Activated naive CD8-positive, alpha-beta T cell treated with anti-CD3 and anti-CD28 coated beads, Interleukin-2, amount 50 U/mL, for 24 hours (primary cell): ENCODE data around the gene THOP1.

Experiments used
- ATAC-seq: fragments of 150-1000 bp; cut with Tn5 transposase; one replicate; pipeline ENCODE4 v1.10.0; 2021
- DNase-seq: peaks from one replicate; pipeline ENCODE4 v3.0.0; 2021
- H3K27ac Mint-ChIP-seq: one replicate; pipeline ENCODE4 v1.8.0; 2021; ENCODE audit warnings: mild to moderate bottlenecking, mixed read lengths
- H3K27me3 Mint-ChIP-seq: one replicate; pipeline ENCODE4 v1.8.0; 2021; ENCODE audit warnings: mixed read lengths
- H3K36me3 Mint-ChIP-seq: one replicate; pipeline ENCODE4 v1.8.0; 2021; ENCODE audit warnings: low read depth, mixed read lengths
- H3K4me1 Mint-ChIP-seq: one replicate; pipeline ENCODE4 v1.8.0; 2021; ENCODE audit warnings: mixed read lengths
- H3K4me3 Mint-ChIP-seq: one replicate; pipeline ENCODE4 v1.8.0; 2021; ENCODE audit warnings: mild to moderate bottlenecking, moderate library complexity, mixed read lengths
- H3K9me3 Mint-ChIP-seq: one replicate; pipeline ENCODE4 v1.8.0; 2021; ENCODE audit warnings: mixed read lengths

The THOP1 gene

DNA sequence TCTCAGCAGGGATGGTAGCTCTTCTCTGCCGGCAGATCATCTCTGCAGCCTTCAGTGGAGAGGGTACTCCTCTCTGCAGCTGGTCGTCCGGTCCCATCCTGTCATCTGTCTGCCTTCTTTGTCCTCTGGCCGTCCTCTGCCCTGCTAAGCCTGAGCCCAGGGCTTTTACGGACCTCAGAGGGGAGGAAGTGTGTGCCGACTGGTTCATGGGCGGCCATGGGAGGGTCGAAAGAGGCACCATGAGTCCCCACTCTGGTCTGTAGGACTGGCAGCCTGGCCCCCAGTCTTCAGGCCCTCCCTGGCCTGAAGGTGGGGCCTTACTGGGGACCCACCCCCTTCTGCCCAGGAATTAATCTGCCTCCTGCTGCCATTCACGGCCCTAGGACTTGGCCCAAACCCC, 38.3 kb downstream of the THOP1 start:
- peaks cover 5% of the 10 kb centered on the region for H3K4me1 Mint-ChIP-seq

DNA sequence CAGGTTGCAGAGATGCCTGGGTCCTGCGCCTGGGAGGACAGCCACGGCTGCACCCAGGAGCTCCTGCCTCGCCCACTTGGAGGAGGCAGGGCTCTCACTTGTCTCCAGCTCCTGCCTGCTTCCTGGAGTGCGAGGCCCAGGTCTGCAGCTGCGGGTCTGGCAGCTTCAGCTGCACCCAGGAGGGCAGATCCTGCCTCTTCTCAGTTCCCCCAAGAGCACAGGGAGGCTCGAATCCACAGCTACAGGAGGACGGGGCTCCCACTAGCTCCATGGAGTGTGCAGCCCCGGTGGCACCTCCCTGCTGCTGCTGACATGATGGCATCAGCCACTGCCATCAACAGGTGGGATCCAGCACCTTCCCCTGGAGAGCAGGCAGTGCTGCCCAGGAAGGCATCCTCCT, 38.8 kb downstream of the THOP1 start:
- no peak overlapping the region for H3K4me3 Mint-ChIP-seq
- DNase-seq (no peak), ATAC-seq (no peak)
- H3K4me1 Mint-ChIP-seq, result peaks cover 5% of the 10 kb centered on the region
- no peaks in the 10 kb centered on the region for H3K27me3 Mint-ChIP-seq
- peaks cover 11% of the 10 kb centered on the region for H3K9me3 Mint-ChIP-seq
- H3K27ac Mint-ChIP-seq, result no peak overlapping the region
- peaks cover 28% of the 10 kb centered on the region for H3K36me3 Mint-ChIP-seq

More for the DNA sequence above, 38.3 kb downstream of the THOP1 start:
- Mint-ChIP-seq H3K4me3 (no peak overlapping the region), H3K9me3 (peaks cover 10% of the 10 kb centered on the region), H3K27me3 (no peaks in the 10 kb centered on the region), H3K36me3 (peaks cover 24% of the 10 kb centered on the region), H3K27ac (no peak overlapping the region)
- DNase-seq (no peak), ATAC-seq (no peak)

- H3K9me3 Mint-ChIP-seq, result peaks cover 16% of the 10 kb centered on the region
- ATAC-seq (no peak), DNase-seq (no peak)
- H3K4me1 Mint-ChIP-seq, result peaks cover 2% of the 10 kb centered on the region
- peaks cover 40% of the 10 kb centered on the region for H3K36me3 Mint-ChIP-seq
- H3K4me3 Mint-ChIP-seq, result no peak overlapping the region
- no peak overlapping the region for H3K27ac Mint-ChIP-seq
- H3K27me3 Mint-ChIP-seq, result no peaks in the 10 kb centered on the region
Observed at GRCh38 chr19:2827022-2827421, 41.7 kb downstream of the THOP1 start.

- H3K4me1 Mint-ChIP-seq, result peaks cover 2% of the 10 kb centered on the region
- peaks cover 49% of the 10 kb centered on the region for H3K36me3 Mint-ChIP-seq
- no peak overlapping the region for H3K27ac Mint-ChIP-seq
- no peak for DNase-seq
- no peak for ATAC-seq
- H3K27me3 Mint-ChIP-seq, result no peaks in the 10 kb centered on the region
- no peak overlapping the region for H3K4me3 Mint-ChIP-seq
- H3K9me3 Mint-ChIP-seq, result peaks cover 19% of the 10 kb centered on the region
Observed at GRCh38 chr19:2827840-2828489, 42.7 kb downstream of the THOP1 start.

DNA sequence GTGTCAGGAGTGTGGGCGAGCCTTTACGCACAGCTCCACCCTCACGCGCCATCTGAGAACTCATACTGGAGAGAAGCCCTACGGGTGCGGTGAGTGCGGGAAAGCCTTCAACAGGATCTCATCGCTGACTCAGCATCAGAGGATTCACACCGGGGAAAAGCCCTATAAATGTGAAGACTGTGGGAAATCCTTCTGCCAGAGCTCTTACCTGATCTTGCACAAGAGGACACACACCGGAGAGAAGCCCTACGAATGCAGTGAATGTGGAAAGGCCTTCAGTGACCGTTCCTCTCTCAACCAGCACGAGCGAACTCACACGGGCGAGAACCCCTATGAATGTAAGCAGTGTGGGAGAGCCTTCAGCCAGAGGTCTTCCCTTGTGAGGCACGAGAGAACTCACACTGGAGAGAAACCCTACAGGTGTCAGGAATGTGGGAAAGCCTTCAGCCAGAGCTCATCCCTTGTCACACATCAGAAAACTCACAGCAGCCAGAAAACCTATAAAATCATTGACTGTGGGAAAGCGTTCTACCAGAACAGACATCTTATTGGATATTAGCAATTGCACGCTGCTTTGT, 49.1 kb downstream of the THOP1 start:
- no peak for DNase-seq
- Mint-ChIP-seq H3K9me3 (peaks cover 40% of the 10 kb centered on the region), H3K36me3 (peaks cover 56% of the 10 kb centered on the region), H3K27ac (no peak overlapping the region), H3K27me3 (no peaks in the 10 kb centered on the region), H3K4me1 (no peaks in the 10 kb centered on the region), H3K4me3 (no peak overlapping the region)
- no peak for ATAC-seq

GRCh38 chr19:2837430-2837829, 52.1 kb downstream of the THOP1 start:
- H3K27ac Mint-ChIP-seq, result no peak overlapping the region
- H3K27me3 Mint-ChIP-seq, result no peaks in the 10 kb centered on the region
- H3K4me3 Mint-ChIP-seq, result no peak overlapping the region
- peaks cover 36% of the 10 kb centered on the region for H3K9me3 Mint-ChIP-seq
- DNase-seq (no peak), ATAC-seq (no peak)
- peaks cover 42% of the 10 kb centered on the region for H3K36me3 Mint-ChIP-seq
- H3K4me1 Mint-ChIP-seq, result peaks cover 8% of the 10 kb centered on the region

- Mint-ChIP-seq H3K27ac (peak within 1 kb of the TSS; percentile 69), H3K4me3 (peak within 1 kb of the TSS; percentile 80), H3K36me3 (peaks cover 16% of the 10 kb centered on the region), H3K4me1 (peaks cover 19% of the 10 kb centered on the region), H3K9me3 (peaks cover 13% of the 10 kb centered on the region), H3K27me3 (no peaks in the 10 kb centered on the region)
- ATAC-seq, result peak; percentile 99
- peak; percentile 96 for DNase-seq
Observed at GRCh38 chr19:2840794-2841791, 55.8 kb downstream of the THOP1 start, which contains the start of gene ZNF555. Gene ZNF555, plus strand, starts transcription at chr19:2841475. Its CDS starts 98 bp downstream, at chr19:2841573.

DNA sequence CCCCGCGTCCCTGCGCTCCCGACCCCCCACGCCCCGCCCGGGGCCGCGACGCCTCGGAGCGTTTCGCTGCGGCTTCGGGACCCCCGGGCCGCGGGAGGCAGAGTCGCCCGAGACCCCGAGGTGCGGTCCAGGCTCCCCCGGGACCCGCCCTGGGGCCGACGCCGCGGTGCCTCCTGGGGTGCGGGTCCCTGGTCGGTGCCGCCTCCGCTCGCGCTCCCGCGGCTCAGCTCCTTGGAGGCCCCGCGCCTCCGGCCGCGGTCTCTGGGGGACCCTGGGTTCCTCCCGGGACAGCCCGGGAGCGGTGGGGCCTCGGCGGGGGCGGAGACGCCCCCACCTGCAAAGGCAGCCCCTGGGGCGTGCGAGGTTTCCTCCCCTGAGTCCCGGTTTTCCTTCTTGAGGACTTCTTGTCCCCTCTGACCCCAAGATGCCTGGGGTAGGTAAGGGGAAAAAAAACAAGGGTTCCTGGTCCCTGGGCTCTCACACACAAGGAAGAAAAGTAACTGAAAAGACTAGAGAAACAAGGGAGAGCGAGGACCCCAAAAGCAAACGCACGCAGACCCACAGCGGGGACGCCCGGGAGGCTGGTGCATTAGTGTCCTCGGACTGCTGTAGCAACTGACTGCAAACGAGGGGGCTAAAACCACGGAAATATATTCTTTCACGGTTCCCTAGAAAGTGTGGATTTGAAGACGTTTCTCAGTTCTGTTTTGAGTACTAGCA, 56.7 kb downstream of the THOP1 start:
- no peaks in the 10 kb centered on the region for H3K27me3 Mint-ChIP-seq
- H3K4me3 Mint-ChIP-seq, result peak overlapping the region; percentile 71
- peaks cover 19% of the 10 kb centered on the region for H3K4me1 Mint-ChIP-seq
- DNase-seq (no peak), ATAC-seq (no peak)
- H3K9me3 Mint-ChIP-seq, result peaks cover 4% of the 10 kb centered on the region
- H3K36me3 Mint-ChIP-seq, result peaks cover 10% of the 10 kb centered on the region
- no peak overlapping the region for H3K27ac Mint-ChIP-seq

DNA sequence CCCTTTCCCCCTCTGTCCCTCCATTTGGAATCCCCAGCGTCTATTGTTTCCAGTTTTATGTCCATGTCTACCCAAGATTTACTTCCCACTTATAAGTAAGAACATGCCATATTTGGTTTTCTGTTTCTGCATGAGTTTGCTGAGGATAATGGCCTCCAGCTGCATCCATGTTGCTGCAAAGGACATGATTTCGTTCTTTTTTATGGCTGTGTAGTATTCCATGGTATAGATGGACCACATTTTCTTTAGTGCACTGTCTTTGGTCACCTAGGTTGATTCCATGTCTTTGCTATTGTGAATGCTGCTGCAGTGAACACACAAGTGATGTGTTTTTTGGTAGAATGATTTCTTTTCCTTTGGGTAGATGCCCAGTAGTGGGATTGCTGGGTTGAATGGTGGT, 59.8 kb downstream of the THOP1 start:
- ATAC-seq (no peak), DNase-seq (no peak)
- Mint-ChIP-seq H3K4me1 (peaks cover 24% of the 10 kb centered on the region), H3K9me3 (peaks cover 5% of the 10 kb centered on the region), H3K27ac (no peak overlapping the region), H3K36me3 (peaks cover 14% of the 10 kb centered on the region), H3K27me3 (no peaks in the 10 kb centered on the region), H3K4me3 (no peak overlapping the region)

DNA sequence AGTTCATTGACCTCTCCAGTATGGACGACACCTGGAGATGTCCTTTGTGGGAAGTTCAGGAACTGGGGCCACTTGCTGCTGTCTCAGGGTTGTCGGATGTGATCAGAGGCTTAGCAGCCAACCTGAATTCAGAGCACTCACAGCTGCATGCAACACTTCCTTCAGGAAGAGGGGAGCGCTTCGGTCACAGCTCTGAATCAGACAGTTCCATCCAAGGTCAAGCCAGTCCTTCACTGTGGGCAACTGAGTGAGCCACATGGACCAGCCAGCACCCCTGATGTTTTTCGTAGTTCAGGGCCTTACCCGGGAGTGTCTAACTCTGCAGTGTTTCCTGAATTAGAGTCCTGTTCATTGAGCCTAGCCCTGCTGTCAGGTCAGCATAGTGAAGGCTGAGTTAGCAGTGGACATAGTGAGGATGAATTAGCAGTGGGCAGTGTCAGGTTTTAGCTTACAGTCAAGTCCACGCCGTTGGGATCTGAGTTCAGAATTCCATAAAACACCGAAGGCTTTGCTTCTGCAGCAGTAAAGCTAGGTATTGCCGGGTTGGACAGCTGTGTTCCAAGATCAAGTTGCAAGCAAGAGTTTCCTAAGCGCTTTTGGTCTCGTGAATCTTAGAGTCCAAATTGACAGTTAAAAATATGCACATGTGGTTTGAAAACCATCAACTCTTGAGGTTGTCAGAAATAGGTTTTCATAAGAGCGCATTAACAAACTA, 61.0 kb downstream of the THOP1 start:
- H3K27me3 Mint-ChIP-seq, result no peaks in the 10 kb centered on the region
- no peak overlapping the region for H3K4me3 Mint-ChIP-seq
- ATAC-seq, result no peak
- no peak overlapping the region for H3K27ac Mint-ChIP-seq
- peaks cover 27% of the 10 kb centered on the region for H3K4me1 Mint-ChIP-seq
- DNase-seq, result no peak
- H3K36me3 Mint-ChIP-seq, result peaks cover 24% of the 10 kb centered on the region
- peaks cover 14% of the 10 kb centered on the region for H3K9me3 Mint-ChIP-seq

DNA sequence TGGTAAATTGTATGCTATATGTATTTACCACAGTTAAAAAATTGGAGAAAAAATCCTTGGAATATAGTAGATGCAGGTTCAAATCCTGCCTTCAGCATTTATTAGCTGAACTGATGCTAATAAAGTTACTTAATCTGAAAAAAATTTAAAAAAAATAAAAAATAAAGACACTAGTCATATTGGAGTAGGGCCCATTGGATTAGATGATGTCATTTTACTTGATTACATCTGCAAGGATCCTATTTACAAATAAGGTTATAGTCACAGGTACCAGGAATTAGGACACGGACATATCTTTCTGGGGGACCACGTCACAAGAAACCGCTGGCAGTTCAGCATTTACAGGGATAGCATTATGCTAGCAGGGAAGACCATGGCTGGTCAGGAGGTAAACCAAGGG, 62.2 kb downstream of the THOP1 start:
- no peaks in the 10 kb centered on the region for H3K27me3 Mint-ChIP-seq
- no peak overlapping the region for H3K4me3 Mint-ChIP-seq
- no peak for ATAC-seq
- peaks cover 23% of the 10 kb centered on the region for H3K9me3 Mint-ChIP-seq
- H3K4me1 Mint-ChIP-seq, result peaks cover 22% of the 10 kb centered on the region
- no peak for DNase-seq
- H3K27ac Mint-ChIP-seq, result no peak overlapping the region
- peaks cover 36% of the 10 kb centered on the region for H3K36me3 Mint-ChIP-seq

GRCh38 chr19:2848616-2849015, 63.3 kb downstream of the THOP1 start:
- no peak for DNase-seq
- H3K9me3 Mint-ChIP-seq, result peaks cover 33% of the 10 kb centered on the region
- peaks cover 14% of the 10 kb centered on the region for H3K4me1 Mint-ChIP-seq
- H3K4me3 Mint-ChIP-seq, result no peak overlapping the region
- ATAC-seq, result no peak
- H3K27ac Mint-ChIP-seq, result no peak overlapping the region
- peaks cover 47% of the 10 kb centered on the region for H3K36me3 Mint-ChIP-seq
- H3K27me3 Mint-ChIP-seq, result no peaks in the 10 kb centered on the region

DNA sequence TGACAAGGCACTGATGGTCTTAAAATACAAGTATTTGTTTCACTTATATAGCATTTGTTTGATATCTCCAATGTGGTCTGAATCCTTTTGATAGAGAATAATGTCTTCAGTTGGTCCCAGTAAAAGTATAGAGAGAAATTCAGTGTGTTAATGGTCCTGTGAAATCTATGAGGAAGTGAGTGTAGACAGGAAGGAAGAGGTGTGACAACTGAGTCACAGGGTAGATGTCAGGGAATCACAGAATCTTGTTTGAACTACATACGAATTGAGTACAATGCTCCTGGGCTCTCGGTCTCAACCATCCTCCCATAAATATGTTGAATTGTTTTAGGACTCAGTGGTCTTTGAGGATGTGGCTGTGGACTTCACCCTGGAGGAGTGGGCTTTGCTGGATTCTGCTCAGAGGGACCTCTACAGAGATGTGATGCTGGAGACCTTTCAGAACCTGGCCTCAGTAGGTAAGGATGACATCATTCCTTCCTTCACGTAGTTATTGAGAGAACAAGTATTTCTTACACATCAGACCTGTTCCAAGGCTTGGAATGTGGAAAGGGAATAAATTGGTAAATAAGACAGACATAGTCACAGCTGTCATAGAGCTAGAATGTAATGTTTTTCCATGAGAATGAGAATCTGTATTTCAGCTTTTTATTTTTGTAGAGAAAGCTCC, 65.1 kb downstream of the THOP1 start:
- H3K27me3 Mint-ChIP-seq, result no peaks in the 10 kb centered on the region
- ATAC-seq (no peak), DNase-seq (no peak)
- H3K4me1 Mint-ChIP-seq, result peaks cover 16% of the 10 kb centered on the region
- H3K36me3 Mint-ChIP-seq, result peaks cover 63% of the 10 kb centered on the region
- H3K9me3 Mint-ChIP-seq, result peaks cover 46% of the 10 kb centered on the region
- no peak overlapping the region for H3K4me3 Mint-ChIP-seq
- H3K27ac Mint-ChIP-seq, result peak overlapping the region; percentile 23
